ENCODE data around the gene OR2A14.
"Not testable (repeated sequence)": the region's sequence is repeated elsewhere in the genome, so short reads cannot be mapped to it uniquely, and the experiment has no call there.

OR2A14 gene

GRCh38 chr7:144122876-144123275, at the start of gene OR2A14:
OR2A14 (plus strand) TSS chr7:144123176; CDS start chr7:144129113, 5,937 bp downstream.
- DNase-seq (ENCODE audit: low read depth): no peak

- DNase-seq (ENCODE audit: low read depth): no peak
Observed at GRCh38 chr7:144074374-144074773, 48.6 kb upstream of the OR2A14 start.

GRCh38 chr7:144085978-144086377, 37.0 kb upstream of the OR2A14 start, which contains the start of gene OR2A12:
OR2A12 (plus strand) TSS chr7:144086278; CDS start chr7:144095108, 8,830 bp downstream.
- no peak for DNase-seq (ENCODE audit: low read depth)

- DNase-seq (ENCODE audit: low read depth): no peak
Observed at GRCh38 chr7:144086730-144087129, 36.2 kb upstream of the OR2A14 start.

- DNase-seq (ENCODE audit: low read depth): no peak
Observed at GRCh38 chr7:144087230-144087629, 35.7 kb upstream of the OR2A14 start.

- DNase-seq (ENCODE audit: low read depth): no peak
Observed at GRCh38 chr7:144090667-144091066, 32.3 kb upstream of the OR2A14 start.

GRCh38 chr7:144098776-144099175, 24.2 kb upstream of the OR2A14 start:
- no peak for DNase-seq (ENCODE audit: low read depth)

- no peak for DNase-seq (ENCODE audit: low read depth)
Observed at GRCh38 chr7:144100607-144101006, 22.4 kb upstream of the OR2A14 start.

- DNase-seq (ENCODE audit: low read depth): no peak
Observed at GRCh38 chr7:144102041-144102440, 20.9 kb upstream of the OR2A14 start.

- DNase-seq (ENCODE audit: low read depth): no peak
Observed at GRCh38 chr7:144105211-144105610, 17.8 kb upstream of the OR2A14 start.

- no peak for DNase-seq (ENCODE audit: low read depth)
Observed at GRCh38 chr7:144109283-144109682, 13.7 kb upstream of the OR2A14 start, which contains the start of gene OR2A2. OR2A2 (plus strand) TSS chr7:144109583; CDS start chr7:144109583, 0 bp downstream.

GRCh38 chr7:144110272-144110671, 12.7 kb upstream of the OR2A14 start:
- DNase-seq (ENCODE audit: low read depth): no peak

GRCh38 chr7:144113651-144114050, 9.3 kb upstream of the OR2A14 start:
- no peak for DNase-seq (ENCODE audit: low read depth)

GRCh38 chr7:144118341-144118740, 4.6 kb upstream of the OR2A14 start:
- DNase-seq (ENCODE audit: low read depth): no peak

GRCh38 chr7:144127714-144128334, 4.8 kb downstream of the OR2A14 start:
- peak; percentile 86 for DNase-seq (ENCODE audit: low read depth)

- not testable (repeated sequence) for DNase-seq (ENCODE audit: low read depth)
Observed at GRCh38 chr7:144129601-144130000, 6.6 kb downstream of the OR2A14 start.

GRCh38 chr7:144130730-144131129, 7.8 kb downstream of the OR2A14 start:
- no peak for DNase-seq (ENCODE audit: low read depth)

GRCh38 chr7:144132262-144132661, 9.3 kb downstream of the OR2A14 start:
- DNase-seq (ENCODE audit: low read depth): no peak

GRCh38 chr7:144133307-144133706, 10.3 kb downstream of the OR2A14 start:
- DNase-seq (ENCODE audit: low read depth): no peak

- no peak for DNase-seq (ENCODE audit: low read depth)
Observed at GRCh38 chr7:144134116-144134515, 11.1 kb downstream of the OR2A14 start.

- no peak for DNase-seq (ENCODE audit: low read depth)
Observed at GRCh38 chr7:144137501-144137900, 14.5 kb downstream of the OR2A14 start.

GRCh38 chr7:144142187-144142586, 19.2 kb downstream of the OR2A14 start:
- DNase-seq (ENCODE audit: low read depth): no peak

GRCh38 chr7:144144426-144144825, 21.4 kb downstream of the OR2A14 start:
- DNase-seq (ENCODE audit: low read depth): no peak

GRCh38 chr7:144148224-144148827, 25.4 kb downstream of the OR2A14 start:
- DNase-seq (ENCODE audit: low read depth): no peak
